Measurements from ENCODE around the gene IL20RA. TPM values are rescaled to one million over a fixed set of nuclear protein-coding genes. Genes with fewer than 3 reads are reported as not detected.
A peak's percentile ranks its signal among the peaks of the same experiment; 100 is the strongest.

The IL20RA gene
- polyA plus RNA-seq, 1 experiment, result not detected

- peaks cover 7% of the 10 kb centered on the region for H3K27me3 ChIP-seq (ENCODE audit: control insufficient read depth, insufficient read depth, low read length)
- CTCF ChIA-PET, result no interaction called here
- no peak overlapping the region for H3K4me3 ChIP-seq (ENCODE audit: low read depth, low read length)
- DNase-seq (ENCODE audit: low read depth, low spot score), result no peak
- POLR2A ChIA-PET, result no interaction called here
- no peak for TF ChIP-seq CTCF (IDR thresholded peaks at IDR 0.05; ENCODE audit: low read depth, low read length)
- H3K9me3 ChIP-seq (ENCODE audit: control insufficient read depth, insufficient read depth, low read length), result no peaks in the 10 kb centered on the region
- H3K27ac ChIP-seq (ENCODE audit: low read depth, low read length), result no peak overlapping the region
Measured at GRCh38 chr6:136969433-136969832, 75.3 kb downstream of the IL20RA start.

DNA sequence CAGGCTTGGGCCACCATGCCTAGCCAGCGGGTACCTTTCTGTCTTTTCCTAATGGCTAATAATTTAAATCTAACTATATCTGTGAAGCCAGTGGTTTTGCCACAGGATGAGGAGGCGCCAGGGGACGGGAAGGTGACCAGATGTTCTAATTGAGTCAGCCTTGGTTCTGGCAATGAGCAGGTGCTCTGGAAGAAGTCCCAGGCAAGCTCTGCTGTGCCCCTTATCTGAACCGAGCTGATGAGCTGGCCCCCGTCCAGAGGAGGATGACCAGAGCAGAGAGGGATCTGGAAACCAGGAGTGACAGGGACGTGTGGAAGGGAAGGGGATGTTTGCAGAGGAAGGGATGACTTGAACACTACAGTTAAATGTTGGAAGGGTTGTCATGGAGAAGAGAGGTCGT, 75.9 kb downstream of the IL20RA start:
- H3K27ac ChIP-seq (ENCODE audit: low read depth, low read length), result no peak overlapping the region
- no peak for DNase-seq (ENCODE audit: low read depth, low spot score)

GRCh38 chr6:136967876-136968752, 76.7 kb downstream of the IL20RA start:
- Histone ChIP-seq H3K27me3 (ENCODE audit: control insufficient read depth, insufficient read depth, low read length) (peaks cover 7% of the 10 kb centered on the region), H3K9me3 (ENCODE audit: control insufficient read depth, insufficient read depth, low read length) (no peaks in the 10 kb centered on the region), H3K27ac (ENCODE audit: low read depth, low read length) (no peak overlapping the region), H3K4me3 (ENCODE audit: low read depth, low read length) (no peak overlapping the region)
- peak; percentile 64 for TF ChIP-seq CTCF (IDR thresholded peaks at IDR 0.05; ENCODE audit: low read depth, low read length)
- POLR2A ChIA-PET, result no interaction called here
- CTCF ChIA-PET, result interaction anchor here (0.6 to 1.6 kb wide), 3 partner anchors 8 to 435 kb away, joined by 4 to 5 read pairs (median 5); no protein-coding TSS in a partner anchor
- peak; percentile 20 for DNase-seq (ENCODE audit: low read depth, low spot score)

More for the DNA sequence above, 75.9 kb downstream of the IL20RA start:
- no peaks in the 10 kb centered on the region for H3K9me3 ChIP-seq (ENCODE audit: control insufficient read depth, insufficient read depth, low read length)
- ChIA-PET POLR2A (no interaction called here), CTCF (interaction anchor here (0.6 to 1.6 kb wide), 2 partner anchors 9 to 45 kb away, joined by 4 to 5 read pairs; no protein-coding TSS in a partner anchor)
- H3K4me3 ChIP-seq (ENCODE audit: low read depth, low read length), result no peak overlapping the region
- TF ChIP-seq CTCF (IDR thresholded peaks at IDR 0.05; ENCODE audit: low read depth, low read length), result no peak
- H3K27me3 ChIP-seq (ENCODE audit: control insufficient read depth, insufficient read depth, low read length), result peaks cover 7% of the 10 kb centered on the region

- DNase-seq (ENCODE audit: low read depth, low spot score), result no peak
- H3K4me3 ChIP-seq (ENCODE audit: low read depth, low read length), result no peak overlapping the region
- no peak for TF ChIP-seq CTCF (IDR thresholded peaks at IDR 0.05; ENCODE audit: low read depth, low read length)
- ChIA-PET CTCF (interaction anchor here (0.6 to 1.0 kb wide), 2 partner anchors 37 to 50 kb away, joined by 3 read pairs; no protein-coding TSS in a partner anchor), POLR2A (no interaction called here)
- no peak overlapping the region for H3K27ac ChIP-seq (ENCODE audit: low read depth, low read length)
- no peaks in the 10 kb centered on the region for H3K9me3 ChIP-seq (ENCODE audit: control insufficient read depth, insufficient read depth, low read length)
- peaks cover 4% of the 10 kb centered on the region for H3K27me3 ChIP-seq (ENCODE audit: control insufficient read depth, insufficient read depth, low read length)
Measured at GRCh38 chr6:136964398-136964797, 80.4 kb downstream of the IL20RA start.

- Histone ChIP-seq H3K27me3 (ENCODE audit: control insufficient read depth, insufficient read depth, low read length) (peaks cover 5% of the 10 kb centered on the region), H3K9me3 (ENCODE audit: control insufficient read depth, insufficient read depth, low read length) (no peaks in the 10 kb centered on the region), H3K27ac (ENCODE audit: low read depth, low read length) (no peak overlapping the region), H3K4me3 (ENCODE audit: low read depth, low read length) (no peak overlapping the region)
- ChIA-PET POLR2A (no interaction called here), CTCF (interaction anchor here (1.0 kb wide), 1 partner anchor 36 kb away, joined by 3 read pairs; no protein-coding TSS in a partner anchor)
- TF ChIP-seq CTCF (IDR thresholded peaks at IDR 0.05; ENCODE audit: low read depth, low read length), result no peak
- no peak for DNase-seq (ENCODE audit: low read depth, low spot score)
Measured at GRCh38 chr6:136963259-136963658, 81.5 kb downstream of the IL20RA start.
